NT2/D1 (cell line): ENCODE results near the gene PNLDC1.

ENCODE experiments used
- SUZ12 ChIP-seq: IDR thresholded peaks from 2 replicates; pipeline ENCODE4 v1.6.1; 2011; ENCODE audit not compliant: insufficient read length, insufficient read depth; ENCODE audit errors: extremely low read depth
- ZNF274 ChIP-seq: IDR thresholded peaks from 2 replicates; pipeline ENCODE4 v1.6.1; 2011; ENCODE audit warnings: mild to moderate bottlenecking, low read depth, low read length

DNA sequence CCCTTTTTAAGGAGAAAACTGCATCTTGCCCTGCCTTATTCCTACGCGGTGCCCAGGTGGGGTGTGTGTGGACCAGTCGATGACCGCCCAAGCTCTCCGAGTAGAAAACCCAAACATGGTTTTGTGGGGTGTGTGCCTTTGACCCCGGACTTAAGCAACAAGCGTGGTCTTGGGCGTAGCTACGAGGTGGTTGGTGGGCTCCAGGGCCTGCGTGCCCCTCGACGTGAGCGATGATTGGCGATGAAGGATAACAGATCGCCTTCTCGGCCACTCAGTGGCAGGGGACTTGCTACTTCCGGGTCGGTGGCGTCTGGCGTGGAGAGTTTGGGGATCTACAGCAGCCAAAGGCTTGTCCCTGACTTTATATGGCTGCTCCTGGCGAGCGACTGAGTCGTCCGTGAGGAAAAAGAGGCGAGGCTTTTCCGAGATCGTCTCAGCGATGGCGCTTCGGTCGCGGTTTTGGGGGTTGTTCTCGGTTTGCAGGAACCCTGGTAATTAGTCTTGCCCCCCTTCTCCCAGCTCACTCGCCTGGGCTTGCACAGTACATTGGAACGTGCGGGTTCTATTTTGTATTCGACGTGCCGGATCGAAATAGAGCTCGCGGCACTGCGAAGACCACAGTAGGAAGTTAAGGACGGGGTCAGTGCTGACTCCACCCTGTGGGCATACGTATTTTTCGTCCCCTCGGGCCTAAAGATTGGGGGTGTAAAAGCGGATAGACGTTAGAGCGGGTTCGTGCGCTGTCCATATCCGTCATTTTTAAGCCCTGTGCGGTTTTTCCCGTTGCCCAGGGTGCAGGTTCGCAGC is 9.7 kb upstream of the PNLDC1 start, which contains the start of gene MRPL18:
- TF ChIP-seq SUZ12 (no peak), ZNF274 (no peak)
